Tibial artery (tissue), 4 donors: ENCODE results near the gene SHCBP1.
A peak's percentile ranks its signal among the peaks of the same experiment; 100 is the strongest.
"Not testable (repeated sequence)": the region's sequence is repeated elsewhere in the genome, so short reads cannot be mapped to it uniquely, and the experiment has no call there.

Experiments used
- DNase-seq, 2 donors: peaks; one replicate each; pipeline ENCODE4 v3.0.0-alpha.2; 2019
- H3K27ac ChIP-seq, 2 donors: fragments of 200-600 bp; sonication (generic) in 1 of 2; 1 replicate in 1 of 2; 2 replicates in 1 of 2; pipeline ENCODE4 v1.5.1; 2018 to 2019; ENCODE audit warnings: mild to moderate bottlenecking in 1 of 2
- H3K27me3 ChIP-seq, 2 donors: fragments of 200-600 bp; sonication (generic) in 1 of 2; one replicate each; pipeline versions ENCODE4 v1.5.1 to v1.6.0; 2016 to 2019
- H3K36me3 ChIP-seq, 3 donors: fragments of 200-600 bp; sonication (generic) in 2 of 3; one replicate each; pipeline ENCODE4 v1.5.1; 2016 to 2019; ENCODE audit warnings: mild to moderate bottlenecking in 2 of 3
- H3K4me1 ChIP-seq, 4 donors: fragments of 200-600 bp; sonication (generic) in 2 of 4; 1 replicate in 3 of 4; 2 replicates in 1 of 4; pipeline ENCODE4 v1.5.1; 2016 to 2019
- H3K4me3 ChIP-seq, 2 donors: fragments of 200-600 bp; sonication (generic) in 1 of 2; 1 replicate in 1 of 2; 2 replicates in 1 of 2; pipeline ENCODE4 v1.5.1; 2018 to 2019; ENCODE audit warnings: mild to moderate bottlenecking in 2 of 2
- H3K9me3 ChIP-seq, 3 donors: fragments of 200-600 bp; sonication (generic) in 1 of 3; one replicate each; pipeline ENCODE4 v1.5.1; 2016 to 2019
- CTCF ChIP-seq, 2 experiments: fragments of 200-600 bp in 1 of 2; fragments of 450-650 bp in 1 of 2; IDR thresholded peaks; one replicate each; pipeline ENCODE4 v1.5.1; 2017 to 2019; ENCODE audit warnings: antibody characterized with exemption in 2 of 2, mild to moderate bottlenecking in 1 of 2, moderate library complexity in 1 of 2
- intact Hi-C: fragments of 100-400 bp; cut with DNase I; formaldehyde crosslinking; loops from one replicate; pipeline ENCODE4 v1.15.0; 2023; ENCODE audit warnings: low total_unique reads

Gene SHCBP1

GRCh38 chr16:46562979-46563378, 58.2 kb downstream of the SHCBP1 start:
- intact Hi-C loops: no loop called here
- H3K27ac ChIP-seq: no peak overlapping the region
- DNase-seq: no peak
- H3K9me3 ChIP-seq: no peaks in the 10 kb centered on the region
- no peak overlapping the region for H3K4me3 ChIP-seq
- TF ChIP-seq CTCF (IDR thresholded peaks at IDR 0.05): no peak
- H3K36me3 ChIP-seq: no peaks in the 10 kb centered on the region
- no peaks in the 10 kb centered on the region for H3K27me3 ChIP-seq
- H3K4me1 ChIP-seq: no peaks in the 10 kb centered on the region

- Histone ChIP-seq H3K27ac (no peak overlapping the region), H3K4me3 (no peak overlapping the region), H3K36me3 (no peaks in the 10 kb centered on the region), H3K27me3 (peaks cover 0 to 4% of the 10 kb centered on the region in 2 donors), H3K4me1 (no peaks in the 10 kb centered on the region), H3K9me3 (no peaks in the 10 kb centered on the region)
- no peak for DNase-seq
- TF ChIP-seq CTCF (IDR thresholded peaks at IDR 0.05): no peak
- intact Hi-C loops: no loop called here
Measured at GRCh38 chr16:46558018-46558417, 63.2 kb downstream of the SHCBP1 start.

- Histone ChIP-seq H3K4me1 (no peaks in the 10 kb centered on the region), H3K9me3 (no peaks in the 10 kb centered on the region), H3K4me3 (no peak overlapping the region), H3K27ac (no peak overlapping the region), H3K27me3 (peaks cover 0 to 4% of the 10 kb centered on the region in 2 donors), H3K36me3 (no peaks in the 10 kb centered on the region)
- no peak for TF ChIP-seq CTCF (IDR thresholded peaks at IDR 0.05)
- intact Hi-C loops: no loop called here
- DNase-seq: no peak
Measured at GRCh38 chr16:46555951-46556350, 65.2 kb downstream of the SHCBP1 start.

GRCh38 chr16:46554435-46554834, 66.7 kb downstream of the SHCBP1 start:
- H3K9me3 ChIP-seq, H3K4me3 ChIP-seq, H3K27me3 ChIP-seq, H3K36me3 ChIP-seq, H3K4me1 ChIP-seq, H3K27ac ChIP-seq, intact Hi-C loops: not testable (repeated sequence)
- peak; percentile 44 to 67 for TF ChIP-seq CTCF (IDR thresholded peaks at IDR 0.05)
- peak in 1 of 2 donors; percentile 65 for DNase-seq

GRCh38 chr16:46549477-46549876, 71.7 kb downstream of the SHCBP1 start:
- Histone ChIP-seq H3K27me3 (no peaks in the 10 kb centered on the region), H3K36me3 (no peaks in the 10 kb centered on the region)
- intact Hi-C loops: no loop called here

More at GRCh38 chr16:46549477-46549876, 71.7 kb downstream of the SHCBP1 start:
- Histone ChIP-seq H3K4me1 (no peaks in the 10 kb centered on the region), H3K9me3 (no peaks in the 10 kb centered on the region), H3K27ac (no peak overlapping the region), H3K4me3 (no peak overlapping the region)
- DNase-seq: no peak
- no peak for TF ChIP-seq CTCF (IDR thresholded peaks at IDR 0.05)
